Tibial nerve (tissue), 4 donors: ENCODE data around the gene TDRD3.

Experiments
- EP300 ChIP-seq, 2 donors: sonication (generic); formaldehyde crosslinking; IDR thresholded peaks; one replicate each; pipeline ENCODE4 v1.6.1; 2017; ENCODE audit warnings: antibody characterized with exemption in 2 of 2, mild to moderate bottlenecking in 1 of 2
- POLR2A ChIP-seq, 2 donors: fragments of 450-650 bp; IDR thresholded peaks; one replicate each; pipeline ENCODE4 v1.6.1; 2017; ENCODE audit warnings: antibody characterized with exemption in 2 of 2, mild to moderate bottlenecking in 2 of 2, moderate library complexity in 2 of 2
- TF ChIP-seq, protein P1 (sequence below), 5 experiments: fragments of 200-600 bp in 3 of 5; fragments of 450-650 bp in 2 of 5; sonication (generic) in 3 of 5; IDR thresholded peaks; one replicate each; pipeline ENCODE4 v1.5.1; 2016 to 2019; ENCODE audit warnings: antibody characterized with exemption in 5 of 5, mild to moderate bottlenecking in 3 of 5, moderate library complexity in 2 of 5

DNA sequence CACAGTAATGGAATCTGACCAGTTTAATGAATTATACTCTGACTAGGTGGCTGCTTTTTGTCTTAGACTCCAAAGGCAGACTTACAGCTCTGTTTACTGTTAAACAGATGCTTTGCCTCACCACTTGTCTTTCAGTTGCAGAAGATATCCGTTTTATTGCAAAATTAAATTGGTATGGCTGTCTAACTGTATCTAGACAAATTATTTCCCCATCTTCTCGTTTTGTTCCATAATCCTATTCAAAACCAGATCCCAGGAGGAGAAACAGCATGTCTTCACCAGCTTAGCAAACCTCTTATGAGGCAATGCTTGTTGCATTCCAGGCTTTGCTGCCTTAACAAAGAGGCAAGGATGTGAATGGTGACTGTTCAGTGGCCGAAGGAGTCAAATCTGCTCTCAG lies 215.6 kb downstream of the TDRD3 start:
- TF ChIP-seq, protein P1, sequence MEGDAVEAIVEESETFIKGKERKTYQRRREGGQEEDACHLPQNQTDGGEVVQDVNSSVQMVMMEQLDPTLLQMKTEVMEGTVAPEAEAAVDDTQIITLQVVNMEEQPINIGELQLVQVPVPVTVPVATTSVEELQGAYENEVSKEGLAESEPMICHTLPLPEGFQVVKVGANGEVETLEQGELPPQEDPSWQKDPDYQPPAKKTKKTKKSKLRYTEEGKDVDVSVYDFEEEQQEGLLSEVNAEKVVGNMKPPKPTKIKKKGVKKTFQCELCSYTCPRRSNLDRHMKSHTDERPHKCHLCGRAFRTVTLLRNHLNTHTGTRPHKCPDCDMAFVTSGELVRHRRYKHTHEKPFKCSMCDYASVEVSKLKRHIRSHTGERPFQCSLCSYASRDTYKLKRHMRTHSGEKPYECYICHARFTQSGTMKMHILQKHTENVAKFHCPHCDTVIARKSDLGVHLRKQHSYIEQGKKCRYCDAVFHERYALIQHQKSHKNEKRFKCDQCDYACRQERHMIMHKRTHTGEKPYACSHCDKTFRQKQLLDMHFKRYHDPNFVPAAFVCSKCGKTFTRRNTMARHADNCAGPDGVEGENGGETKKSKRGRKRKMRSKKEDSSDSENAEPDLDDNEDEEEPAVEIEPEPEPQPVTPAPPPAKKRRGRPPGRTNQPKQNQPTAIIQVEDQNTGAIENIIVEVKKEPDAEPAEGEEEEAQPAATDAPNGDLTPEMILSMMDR (IDR thresholded peaks at IDR 0.05): no peak
- TF ChIP-seq POLR2A (IDR thresholded peaks at IDR 0.05): no peak
- TF ChIP-seq EP300 (IDR thresholded peaks at IDR 0.05): no peak
